ENCODE data around the gene HS6ST3.
"Not testable (repeated sequence)": the region's sequence is repeated elsewhere in the genome, so short reads cannot be mapped to it uniquely, and the experiment has no call there.

DNA sequence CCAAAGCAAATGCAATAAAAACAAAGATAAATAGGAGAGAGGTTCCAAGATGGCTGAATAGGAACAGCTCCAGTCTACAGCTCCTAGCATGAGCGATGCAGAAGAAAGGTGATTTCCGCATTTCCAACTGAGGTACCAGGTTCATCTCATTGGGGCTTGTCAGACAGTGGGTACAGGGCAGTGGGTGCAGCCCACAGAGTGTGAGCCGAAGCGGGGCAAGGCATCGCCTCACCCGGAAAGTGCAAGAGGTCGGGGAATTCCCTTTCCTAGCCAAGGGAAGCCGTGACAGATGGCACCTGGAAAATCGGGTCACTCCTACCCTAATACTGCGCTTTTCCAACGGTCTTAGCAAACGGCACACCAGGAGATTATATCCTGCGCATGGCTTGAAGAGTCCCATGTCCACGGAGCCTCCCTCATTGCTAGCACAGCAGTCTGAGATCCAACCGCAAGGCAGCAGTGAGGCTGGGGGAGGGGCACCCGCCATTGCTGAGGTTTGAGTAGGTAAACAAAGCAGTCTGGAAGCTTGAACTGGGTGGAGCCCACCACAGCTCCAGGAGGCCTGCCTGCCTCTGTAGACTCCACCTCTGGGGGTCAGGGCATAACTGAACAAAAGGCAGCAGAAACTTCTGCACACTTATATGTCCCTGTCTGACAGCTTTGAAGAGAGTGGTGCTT lies 43.3 kb upstream of the HS6ST3 start:
- TF ChIP-seq CTCF (IDR thresholded peaks at IDR 0.05; ENCODE audit: poor library complexity); EZH2 (IDR thresholded peaks at IDR 0.05; ENCODE audit: borderline replicate concordance): not testable (repeated sequence)

Data from hepatocyte (in vitro differentiated cells).